DND-41 (cell line): ENCODE data around the gene ZSWIM8.

Experiments
- ATAC-seq: fragments of 200-7000 bp; cut with Tn5 transposase; 3 replicates; pipeline ENCODE4 v1.9.1; 2021; ENCODE audit warnings: low read depth; ENCODE audit not compliant: insufficient read depth
- DNase-seq: peaks from one replicate; pipeline ENCODE4 v3.0.0-alpha.2; 2020
- H2AFZ ChIP-seq: 2 replicates; pipeline ENCODE4 v1.6.0; 2012; ENCODE audit warnings: low read depth, low read length
- H3K27ac ChIP-seq: 2 replicates; pipeline ENCODE4 v1.5.1; 2012; ENCODE audit warnings: low read length, inconsistent platforms
- H3K27me3 ChIP-seq: fragments of 200-600 bp; sonication (generic); 2 replicates; pipeline ENCODE4 v1.6.0; 2012; ENCODE audit warnings: low read length, mild to moderate bottlenecking, inconsistent platforms; ENCODE audit not compliant: insufficient read depth, poor library complexity
- H3K36me3 ChIP-seq: 2 replicates; pipeline ENCODE4 v1.5.1; 2012; ENCODE audit warnings: low read length, inconsistent platforms; ENCODE audit not compliant: insufficient read depth
- H3K4me1 ChIP-seq: 2 replicates; pipeline ENCODE4 v1.5.1; 2012; ENCODE audit warnings: mild to moderate bottlenecking, low read length; ENCODE audit not compliant: insufficient read depth
- H3K4me2 ChIP-seq: 2 replicates; pipeline ENCODE4 v1.6.0; 2012; ENCODE audit warnings: mild to moderate bottlenecking, moderate library complexity, low read length, inconsistent platforms; ENCODE audit not compliant: insufficient read depth
- H3K4me3 ChIP-seq, 2 experiments: fragments of 200-600 bp in 1 of 2; shearing (Covaris generic) in 1 of 2; 2 replicates each; pipeline ENCODE4 v1.5.1; 2012 to 2016; ENCODE audit warnings: inconsistent platforms in 2 of 2, low read length in 2 of 2, mild to moderate bottlenecking in 2 of 2, low read depth in 1 of 2, moderate library complexity in 1 of 2
- H3K79me2 ChIP-seq: 2 replicates; pipeline ENCODE4 v1.6.0; 2012; ENCODE audit warnings: low read length, inconsistent platforms; ENCODE audit not compliant: insufficient read depth
- H3K9ac ChIP-seq: 2 replicates; pipeline ENCODE4 v1.6.0; 2012; ENCODE audit warnings: low read depth, mild to moderate bottlenecking, inconsistent platforms, low read length, moderate library complexity
- H3K9me3 ChIP-seq: 2 replicates; pipeline ENCODE4 v1.5.1; 2012; ENCODE audit warnings: low read length, moderate library complexity, mild to moderate bottlenecking, inconsistent platforms; ENCODE audit not compliant: insufficient read depth, severe bottlenecking
- H4K20me1 ChIP-seq: 2 replicates; pipeline ENCODE4 v1.6.0; 2012; ENCODE audit warnings: low read length; ENCODE audit not compliant: insufficient read depth
- CTCF ChIP-seq: IDR thresholded peaks from 2 replicates; pipeline ENCODE4 v1.5.1; 2012; ENCODE audit warnings: borderline replicate concordance, low read length, moderate library complexity, mild to moderate bottlenecking; ENCODE audit not compliant: poor library complexity, severe bottlenecking; ENCODE audit errors: extremely low read depth
- EZH2 ChIP-seq: IDR thresholded peaks from 3 replicates; pipeline ENCODE4 v1.6.1; 2012; ENCODE audit warnings: borderline replicate concordance, low read depth, mild to moderate bottlenecking, moderate library complexity, low read length, inconsistent platforms; ENCODE audit not compliant: severe bottlenecking

The ZSWIM8 gene

GRCh38 chr10:73779539-73780197, 5.7 kb upstream of the ZSWIM8 start:
- Histone ChIP-seq H2AFZ (no peak overlapping the region), H3K79me2 (peaks cover 85% of the 10 kb centered on the region), H3K27me3 (no peaks in the 10 kb centered on the region), H3K27ac (no peak overlapping the region), H3K4me3 (no peak overlapping the region), H3K4me1 (peaks cover 64% of the 10 kb centered on the region), H3K36me3 (peaks cover 45% of the 10 kb centered on the region), H3K4me2 (peak overlapping the region; percentile 70), H3K9ac (no peak overlapping the region), H3K9me3 (no peaks in the 10 kb centered on the region), H4K20me1 (peaks cover 2% of the 10 kb centered on the region; the same call in 1 of the 2 replicates)
- TF ChIP-seq CTCF (no peak), EZH2 (no peak)
- ATAC-seq: no peak
- no peak for DNase-seq

GRCh38 chr10:73780301-73780700, 5.1 kb upstream of the ZSWIM8 start:
- Histone ChIP-seq H3K9me3 (no peaks in the 10 kb centered on the region), H2AFZ (no peak overlapping the region), H4K20me1 (0 out of 2 replicates have a peak, but pooled peaks cover 2% of the 10 kb centered on the region), H3K79me2 (peaks cover 80% of the 10 kb centered on the region), H3K36me3 (peaks cover 41% of the 10 kb centered on the region), H3K4me1 (peaks cover 62% of the 10 kb centered on the region), H3K4me3 (peak overlapping the region in 1 of 2 experiments; percentile 86; a peak in 2 of 4 replicates), H3K9ac (peak overlapping the region; percentile 78), H3K27ac (no peak overlapping the region), H3K27me3 (no peaks in the 10 kb centered on the region), H3K4me2 (peak overlapping the region; percentile 70)
- TF ChIP-seq CTCF (no peak), EZH2 (no peak)
- ATAC-seq: no peak
- no peak for DNase-seq

DNA sequence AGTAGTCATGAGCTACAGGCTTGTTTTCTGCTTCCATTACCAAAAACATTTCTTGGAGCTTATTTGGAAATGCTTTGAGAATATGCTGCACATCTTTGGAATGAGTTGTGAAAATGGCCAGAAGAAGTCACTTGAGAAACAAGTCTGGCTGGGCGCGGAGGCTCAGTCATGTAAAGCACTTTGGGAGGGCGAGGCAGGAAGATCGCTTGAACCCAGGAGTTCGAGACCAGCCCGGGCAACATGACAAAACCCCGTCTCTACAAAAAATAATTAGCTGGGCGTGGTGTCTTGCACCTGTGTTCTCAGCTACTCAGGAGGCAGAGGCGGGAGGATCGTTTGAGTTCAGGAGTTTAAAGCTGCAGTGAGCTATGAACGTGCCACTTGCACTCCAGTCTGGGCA, 4.4 kb upstream of the ZSWIM8 start:
- H3K27ac ChIP-seq: peak overlapping the region; percentile 80
- DNase-seq: no peak
- H4K20me1 ChIP-seq: 0 out of 2 replicates have a peak, but pooled peaks cover 2% of the 10 kb centered on the region

More for the DNA sequence above, 4.4 kb upstream of the ZSWIM8 start:
- H3K4me3 ChIP-seq: peak overlapping the region; percentile 80 to 86
- peak overlapping the region; percentile 78 for H3K9ac ChIP-seq
- no peaks in the 10 kb centered on the region for H3K9me3 ChIP-seq
- H2AFZ ChIP-seq: peak overlapping the region; percentile 57
- peaks cover 57% of the 10 kb centered on the region for H3K4me1 ChIP-seq
- ATAC-seq: no peak
- H3K36me3 ChIP-seq: peaks cover 35% of the 10 kb centered on the region
- peak overlapping the region; percentile 70 for H3K4me2 ChIP-seq
- TF ChIP-seq CTCF (no peak), EZH2 (no peak)
- peaks cover 78% of the 10 kb centered on the region for H3K79me2 ChIP-seq
- H3K27me3 ChIP-seq: no peaks in the 10 kb centered on the region
